Activated CD8-positive, alpha-beta memory T cell treated with anti-CD3 and anti-CD28 coated beads, Interleukin-2, amount 50 U/mL, for 1 hour (primary cell): ENCODE measurements around the gene CDH4.

Experiments used
- DNase-seq: peaks from one replicate; pipeline ENCODE4 v3.0.0-alpha.2; 2020; ENCODE audit errors: extremely low read depth

The CDH4 gene

DNA sequence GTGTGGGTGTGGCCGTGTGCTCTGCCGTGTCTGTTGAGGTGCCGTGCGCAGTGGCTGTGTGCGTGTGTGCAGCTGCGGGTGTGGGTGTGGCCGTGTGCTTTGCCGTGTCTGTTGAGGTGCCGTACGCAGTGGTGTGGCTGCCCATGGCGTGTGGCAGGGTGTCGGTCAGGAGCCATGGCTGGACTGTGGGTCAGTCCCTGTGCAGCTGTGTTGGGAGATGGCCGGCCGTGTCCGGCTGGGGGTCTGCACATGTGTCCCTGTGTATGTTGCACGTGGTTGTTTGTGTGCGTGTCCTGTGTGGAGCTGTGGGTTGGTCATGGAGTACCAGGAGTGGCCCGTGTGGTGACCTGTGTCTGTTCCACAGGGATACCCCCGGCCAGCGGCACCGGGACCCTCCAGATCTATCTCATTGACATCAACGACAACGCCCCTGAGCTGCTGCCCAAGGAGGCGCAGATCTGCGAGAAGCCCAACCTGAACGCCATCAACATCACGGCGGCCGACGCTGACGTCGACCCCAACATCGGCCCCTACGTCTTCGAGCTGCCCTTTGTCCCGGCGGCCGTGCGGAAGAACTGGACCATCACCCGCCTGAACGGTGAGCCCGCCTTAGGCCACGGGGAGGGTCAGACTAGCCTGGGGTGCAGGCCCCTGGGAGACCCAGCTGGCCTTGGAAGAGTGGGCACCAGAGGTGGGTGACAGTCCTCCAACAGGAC, 675.9 kb downstream of the CDH4 start:
- DNase-seq = no peak

DNA sequence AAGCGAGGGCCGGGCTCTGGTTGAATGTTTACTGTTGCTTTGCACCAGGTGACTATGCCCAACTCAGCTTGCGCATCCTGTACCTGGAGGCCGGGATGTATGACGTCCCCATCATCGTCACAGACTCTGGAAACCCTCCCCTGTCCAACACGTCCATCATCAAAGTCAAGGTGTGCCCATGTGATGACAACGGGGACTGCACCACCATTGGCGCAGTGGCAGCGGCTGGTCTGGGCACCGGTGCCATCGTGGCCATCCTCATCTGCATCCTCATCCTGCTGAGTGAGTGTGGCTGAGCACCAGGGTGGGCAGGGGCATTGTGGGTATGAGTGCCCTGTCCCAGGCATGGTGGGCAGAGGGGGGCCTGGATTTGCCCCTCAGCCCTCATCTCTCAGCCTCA, 677.5 kb downstream of the CDH4 start:
- DNase-seq = no peak

DNA sequence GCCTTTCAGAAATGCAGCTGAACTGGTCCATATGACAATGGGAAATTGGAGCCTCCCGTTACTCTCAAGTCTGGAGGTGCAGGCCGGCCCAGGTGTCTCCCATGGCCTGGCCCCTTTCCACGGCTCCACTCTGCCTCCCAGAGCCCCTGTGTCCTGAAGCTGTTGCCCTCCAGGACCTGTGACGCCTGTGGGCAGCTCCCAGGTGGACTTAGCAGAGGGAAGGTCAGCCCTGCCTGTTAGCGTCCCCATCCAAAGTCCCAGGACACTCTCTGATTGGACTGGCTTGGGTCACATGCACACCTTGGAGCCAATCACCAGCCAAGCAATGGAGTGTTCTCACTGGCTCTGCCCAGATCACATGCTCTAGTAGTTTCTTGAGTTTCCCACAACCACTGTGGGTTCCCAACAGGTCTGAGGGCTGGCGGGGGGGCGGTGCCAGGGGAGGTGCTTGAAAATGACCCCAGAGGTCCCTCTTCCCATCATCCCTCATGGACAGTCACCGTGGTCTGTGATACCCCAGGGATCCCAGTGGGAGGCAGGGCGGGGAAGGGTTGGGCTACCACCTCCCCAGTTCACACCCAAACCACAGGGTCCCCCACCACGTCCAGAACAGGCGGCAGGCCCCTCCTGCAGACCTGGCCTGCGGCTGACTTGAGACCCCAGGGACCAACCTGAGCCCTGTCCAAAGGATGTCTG, 678.1 kb downstream of the CDH4 start:
- no peak for DNase-seq

DNA sequence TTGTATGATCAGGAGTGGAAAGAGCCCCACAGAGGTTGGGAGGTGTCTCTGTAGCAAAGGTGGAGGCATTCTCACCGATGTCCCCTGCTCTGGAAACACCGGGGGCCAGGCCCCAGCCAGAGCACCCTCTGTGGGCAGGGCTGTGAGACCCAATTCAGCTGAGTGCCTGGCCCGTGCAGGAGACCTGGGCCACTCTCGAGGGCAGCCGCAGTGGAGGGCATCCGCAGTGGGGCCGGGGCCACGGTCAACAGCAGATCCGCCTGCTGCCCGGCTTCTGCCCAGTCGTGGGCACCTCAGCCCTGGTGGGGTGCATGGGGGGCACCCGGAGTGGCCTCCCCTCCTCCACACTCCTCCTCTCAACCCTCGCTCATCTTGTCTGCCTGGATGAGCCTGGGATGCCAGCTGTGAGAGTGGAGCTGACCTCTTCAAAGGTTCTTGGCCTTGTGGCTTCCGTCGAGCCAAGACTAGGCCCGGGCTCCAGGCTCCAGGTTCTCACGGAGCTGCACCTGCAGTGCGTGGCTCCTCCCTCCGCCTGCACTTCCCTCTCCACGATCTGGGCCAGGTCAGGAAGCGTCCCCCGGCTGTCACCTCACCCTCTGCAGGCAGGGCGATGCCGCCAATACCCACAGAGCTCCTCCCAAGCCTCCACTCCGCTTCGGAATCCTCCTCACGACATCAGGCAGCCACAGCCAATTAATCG, 678.9 kb downstream of the CDH4 start:
- DNase-seq = no peak

DNA sequence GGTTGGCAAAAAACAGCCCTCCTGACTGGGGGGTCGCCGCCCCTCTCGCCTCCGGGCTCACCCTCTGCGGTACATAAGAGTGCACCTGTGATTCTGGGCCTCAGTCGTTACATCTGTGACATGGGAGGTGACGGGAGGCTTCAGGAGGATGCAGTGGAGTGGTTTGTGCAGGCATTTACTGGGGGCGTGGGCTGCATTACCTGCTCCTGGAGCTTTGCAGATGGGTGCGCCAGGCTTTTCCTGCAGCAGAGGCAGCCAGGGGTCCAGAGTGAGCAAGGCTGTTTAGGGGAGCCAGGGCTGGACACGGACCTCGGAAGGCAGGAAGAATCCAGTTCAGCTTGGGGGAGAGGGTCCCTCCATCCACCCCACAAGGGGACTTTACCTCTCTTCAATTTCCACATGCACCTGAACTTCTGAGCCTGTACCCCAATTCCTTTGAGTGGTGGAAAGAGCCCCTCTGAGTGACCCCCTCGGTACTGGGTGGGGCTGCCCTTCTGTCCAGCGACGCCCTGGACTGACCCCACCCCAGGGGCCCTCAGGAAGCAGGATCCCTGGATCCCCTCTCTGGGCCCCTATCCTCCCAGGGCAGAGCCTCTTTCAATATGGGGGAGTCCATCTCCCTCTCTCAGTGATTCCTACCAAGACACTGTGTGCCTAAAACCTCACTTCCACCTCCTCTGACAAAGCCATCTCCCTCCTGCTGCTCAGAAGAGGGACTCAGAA, 679.6 kb downstream of the CDH4 start:
- DNase-seq = no peak

DNA sequence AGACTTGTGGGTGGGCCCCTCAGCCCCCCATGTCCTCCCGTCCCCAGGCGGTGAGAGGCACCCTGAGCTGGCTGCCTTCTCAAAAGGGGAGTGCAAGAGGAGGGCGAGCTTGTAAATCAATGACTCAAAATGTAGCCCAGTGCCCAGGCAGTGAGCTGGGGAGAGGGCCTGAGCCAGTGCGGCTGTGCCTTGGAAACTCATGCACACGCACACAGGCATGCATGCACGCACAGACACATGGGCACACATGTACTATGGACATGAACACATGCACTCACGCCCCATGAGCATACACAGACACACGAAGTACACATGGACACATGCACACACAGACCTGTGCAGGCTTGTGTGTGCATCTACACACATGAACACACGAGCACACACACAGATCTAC, 680.1 kb downstream of the CDH4 start:
- no peak for DNase-seq

DNA sequence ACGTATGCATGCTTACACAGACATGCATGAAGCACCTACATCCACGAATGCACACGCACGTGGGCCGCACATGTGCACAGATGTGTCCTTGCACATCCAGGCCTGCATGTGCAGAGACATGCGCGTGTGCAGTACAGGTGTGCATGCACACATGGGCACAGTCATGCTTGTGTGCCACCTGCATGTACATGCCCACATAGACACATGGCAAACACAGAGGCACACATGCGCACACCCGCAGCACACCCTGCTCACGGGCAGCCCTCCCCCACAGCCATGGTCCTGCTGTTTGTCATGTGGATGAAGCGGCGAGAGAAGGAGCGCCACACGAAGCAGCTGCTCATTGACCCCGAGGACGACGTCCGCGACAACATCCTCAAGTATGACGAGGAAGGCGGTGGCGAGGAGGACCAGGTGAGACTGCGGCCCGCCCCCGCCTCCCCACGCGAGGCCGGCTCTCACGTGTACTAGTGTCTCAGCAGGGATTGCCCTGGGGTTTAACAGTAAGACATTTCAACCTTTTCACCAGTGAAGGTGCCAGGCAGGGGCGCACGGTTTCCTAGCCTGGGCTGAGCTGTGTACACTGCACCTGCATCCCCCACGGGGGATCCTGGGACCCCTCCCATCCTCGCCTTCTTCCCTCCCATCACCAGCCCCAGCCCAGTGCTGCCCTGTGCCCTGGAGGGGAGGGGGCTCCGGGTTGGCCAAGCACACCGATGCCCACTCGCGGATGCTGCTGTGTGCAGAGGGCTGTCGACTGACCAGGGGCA, 680.8 kb downstream of the CDH4 start:
- no peak for DNase-seq

DNA sequence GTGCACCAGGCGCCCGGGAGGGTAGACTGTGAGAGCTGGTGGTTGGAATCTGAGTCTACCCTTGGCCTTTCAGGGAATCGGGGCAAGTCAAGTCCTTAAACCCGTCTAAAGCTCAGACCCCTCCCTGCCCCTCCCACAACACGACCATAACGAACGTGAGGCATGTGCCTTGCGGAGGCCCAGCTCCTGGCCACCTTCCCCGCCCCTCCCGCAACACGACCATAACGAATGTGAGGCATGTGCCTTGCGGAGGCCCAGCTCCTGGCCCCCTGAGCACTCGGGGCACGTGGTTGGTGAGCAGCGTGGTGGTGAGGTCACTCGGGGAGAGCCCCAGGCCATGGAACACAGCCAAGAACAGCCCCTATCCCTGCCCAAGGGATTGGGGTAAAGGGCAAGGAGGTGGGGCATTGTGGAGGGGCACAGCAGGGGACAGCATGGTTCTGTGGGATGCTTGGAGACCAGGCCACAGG, 681.5 kb downstream of the CDH4 start:
- DNase-seq = no peak

DNA sequence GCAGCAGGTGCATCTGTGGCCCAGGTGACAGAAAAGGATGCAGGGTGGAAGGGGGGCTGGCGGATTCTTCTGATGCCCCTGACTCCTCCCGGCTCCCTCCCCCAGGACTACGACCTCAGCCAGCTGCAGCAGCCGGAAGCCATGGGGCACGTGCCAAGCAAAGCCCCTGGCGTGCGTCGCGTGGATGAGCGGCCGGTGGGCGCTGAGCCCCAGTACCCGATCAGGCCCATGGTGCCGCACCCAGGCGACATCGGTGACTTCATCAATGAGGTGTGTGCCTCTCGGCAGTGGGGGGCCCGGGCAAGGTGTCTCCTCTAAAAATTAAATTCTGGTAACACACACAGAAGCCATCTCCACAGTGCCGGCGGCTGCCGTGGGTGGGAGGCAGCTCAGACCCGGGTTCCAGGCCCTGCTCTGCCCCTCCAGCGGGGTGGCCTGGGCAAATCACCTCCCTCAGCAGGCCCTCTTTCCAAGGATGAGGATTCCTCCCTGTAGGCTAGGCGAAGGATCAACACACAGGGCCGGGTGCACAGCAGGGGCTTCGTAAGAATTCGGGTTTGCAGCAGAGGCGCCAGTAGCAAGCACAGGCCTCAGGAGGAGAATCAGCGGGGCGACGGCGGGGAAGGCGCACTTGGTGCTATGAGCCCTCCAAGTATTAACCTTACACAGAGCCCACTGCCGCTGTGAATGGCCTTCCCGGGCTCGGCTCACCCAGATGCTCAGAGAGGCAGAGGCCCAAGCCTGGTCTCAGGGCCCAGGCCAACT, 682.1 kb downstream of the CDH4 start:
- DNase-seq = no peak

DNA sequence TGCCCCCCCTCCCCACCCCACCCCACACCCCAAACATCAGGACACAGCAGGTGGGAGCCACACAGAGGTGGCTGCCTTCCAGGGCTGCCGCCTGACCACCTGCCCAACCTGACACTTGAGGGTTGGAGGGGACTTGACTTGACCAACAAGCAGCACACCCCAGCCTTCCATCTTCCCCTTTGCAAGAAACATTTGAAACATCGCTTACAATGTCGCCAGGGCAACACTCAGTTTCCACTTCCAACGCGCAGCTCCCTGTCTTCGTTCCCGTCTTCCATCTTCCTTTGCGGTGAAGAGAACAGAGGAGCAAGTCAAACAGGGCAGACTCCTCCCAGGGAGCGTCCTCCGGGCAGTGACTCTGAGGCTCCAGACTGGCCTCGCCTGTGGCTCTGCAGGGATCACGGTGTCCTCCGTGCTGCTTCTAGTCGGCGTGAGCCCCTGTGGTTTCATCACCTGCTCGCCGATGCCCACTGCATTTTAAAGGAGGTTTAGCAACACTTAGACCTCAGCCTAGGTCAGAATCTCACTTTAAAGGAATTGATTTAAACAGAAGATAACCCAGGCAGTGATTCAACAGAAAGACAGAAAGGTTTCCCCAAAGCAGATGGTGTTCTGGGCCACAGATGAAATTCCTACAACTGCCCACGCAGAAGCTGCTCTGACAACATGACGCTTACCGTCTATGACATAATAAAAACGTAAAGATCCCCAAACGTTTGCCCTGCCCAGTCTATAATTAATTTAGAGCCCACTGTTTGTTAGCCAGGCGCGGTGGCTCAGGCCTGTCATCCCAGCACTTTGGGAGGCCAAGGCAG, 682.9 kb downstream of the CDH4 start:
- no peak for DNase-seq

DNA sequence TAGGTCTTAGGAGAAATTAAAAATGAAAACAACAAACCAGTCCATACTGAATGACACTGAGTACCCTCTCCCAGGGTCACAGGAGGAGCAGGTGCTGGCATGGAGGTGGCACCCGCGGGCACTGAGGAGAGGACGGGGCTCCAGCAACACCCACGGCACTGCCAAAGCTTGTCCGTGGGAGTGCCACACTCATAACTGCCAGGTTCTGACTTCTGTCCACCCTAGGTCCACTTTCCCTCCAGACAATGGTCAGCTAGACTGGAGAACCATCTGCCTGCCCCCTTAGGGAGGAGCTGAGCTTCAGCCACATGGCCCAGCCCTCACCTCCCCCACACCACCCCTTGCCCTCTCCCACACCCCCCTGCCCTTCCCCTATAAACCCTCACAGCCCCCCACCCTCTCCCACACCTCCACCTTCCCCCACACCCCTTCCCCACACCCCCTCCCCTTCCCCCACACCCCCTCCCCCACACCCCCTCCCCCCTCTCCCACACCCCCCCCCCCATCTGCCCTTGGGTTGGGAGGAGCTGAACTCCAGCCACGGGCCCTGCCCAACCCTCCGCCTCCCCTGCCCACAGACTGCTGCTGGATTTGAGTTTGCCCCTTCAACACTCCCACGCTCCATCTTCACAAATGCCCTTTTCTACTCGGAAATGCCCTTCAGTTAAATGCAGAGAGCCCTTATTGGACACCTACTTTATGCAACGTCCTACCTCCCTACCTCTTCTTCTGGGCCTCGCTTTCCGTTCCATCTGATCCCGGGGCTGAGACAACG, 684.1 kb downstream of the CDH4 start:
- DNase-seq = no peak

DNA sequence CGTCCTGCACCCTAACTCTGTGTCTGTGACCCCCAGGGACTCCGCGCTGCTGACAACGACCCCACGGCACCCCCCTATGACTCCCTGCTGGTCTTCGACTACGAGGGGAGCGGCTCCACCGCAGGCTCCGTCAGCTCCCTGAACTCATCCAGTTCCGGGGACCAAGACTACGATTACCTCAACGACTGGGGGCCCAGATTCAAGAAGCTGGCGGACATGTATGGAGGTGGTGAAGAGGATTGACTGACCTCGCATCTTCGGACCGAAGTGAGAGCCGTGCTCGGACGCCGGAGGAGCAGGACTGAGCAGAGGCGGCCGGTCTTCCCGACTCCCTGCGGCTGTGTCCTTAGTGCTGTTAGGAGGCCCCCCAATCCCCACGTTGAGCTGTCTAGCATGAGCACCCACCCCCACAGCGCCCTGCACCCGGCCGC, 684.7 kb downstream of the CDH4 start:
- DNase-seq = no peak

DNA sequence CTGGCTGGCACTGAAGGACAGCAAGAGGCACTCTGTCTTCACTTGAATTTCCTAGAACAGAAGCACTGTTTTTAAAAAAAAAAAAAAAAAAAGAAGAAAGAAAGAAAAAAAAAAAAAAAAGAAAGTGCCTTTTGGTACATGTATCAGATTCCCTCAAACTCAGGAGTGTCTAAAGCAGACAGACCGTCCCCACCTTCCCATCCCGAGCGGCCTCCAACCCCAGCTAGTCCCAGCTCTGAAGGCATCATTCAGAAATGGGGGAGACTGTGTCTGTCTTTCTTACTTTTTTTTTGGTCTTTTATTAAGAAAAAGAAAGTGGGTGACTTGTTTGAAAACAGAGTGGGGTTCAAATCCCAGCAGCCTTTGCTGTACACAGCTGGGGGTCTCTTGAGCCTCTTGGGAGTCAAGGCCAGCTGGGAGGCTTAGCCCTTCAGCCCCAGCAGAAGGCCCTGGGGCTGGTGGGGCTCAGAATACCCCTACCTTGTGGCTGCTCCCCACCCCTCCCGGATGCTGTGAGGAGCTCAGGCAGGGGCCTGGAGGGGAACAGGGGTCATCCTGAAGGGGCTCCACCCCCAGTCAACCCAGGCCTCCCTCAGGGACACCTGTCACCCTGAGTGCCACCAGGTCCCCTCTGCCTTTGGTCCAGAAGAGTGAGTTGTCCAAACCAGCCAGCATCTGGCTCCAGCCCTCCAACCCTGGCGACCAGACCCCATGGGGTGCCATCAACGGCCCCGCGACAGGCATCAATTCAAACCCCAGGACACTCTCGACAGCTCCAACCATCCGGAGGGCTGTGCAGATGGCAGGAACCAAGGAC, 685.3 kb downstream of the CDH4 start:
- DNase-seq = no peak

DNA sequence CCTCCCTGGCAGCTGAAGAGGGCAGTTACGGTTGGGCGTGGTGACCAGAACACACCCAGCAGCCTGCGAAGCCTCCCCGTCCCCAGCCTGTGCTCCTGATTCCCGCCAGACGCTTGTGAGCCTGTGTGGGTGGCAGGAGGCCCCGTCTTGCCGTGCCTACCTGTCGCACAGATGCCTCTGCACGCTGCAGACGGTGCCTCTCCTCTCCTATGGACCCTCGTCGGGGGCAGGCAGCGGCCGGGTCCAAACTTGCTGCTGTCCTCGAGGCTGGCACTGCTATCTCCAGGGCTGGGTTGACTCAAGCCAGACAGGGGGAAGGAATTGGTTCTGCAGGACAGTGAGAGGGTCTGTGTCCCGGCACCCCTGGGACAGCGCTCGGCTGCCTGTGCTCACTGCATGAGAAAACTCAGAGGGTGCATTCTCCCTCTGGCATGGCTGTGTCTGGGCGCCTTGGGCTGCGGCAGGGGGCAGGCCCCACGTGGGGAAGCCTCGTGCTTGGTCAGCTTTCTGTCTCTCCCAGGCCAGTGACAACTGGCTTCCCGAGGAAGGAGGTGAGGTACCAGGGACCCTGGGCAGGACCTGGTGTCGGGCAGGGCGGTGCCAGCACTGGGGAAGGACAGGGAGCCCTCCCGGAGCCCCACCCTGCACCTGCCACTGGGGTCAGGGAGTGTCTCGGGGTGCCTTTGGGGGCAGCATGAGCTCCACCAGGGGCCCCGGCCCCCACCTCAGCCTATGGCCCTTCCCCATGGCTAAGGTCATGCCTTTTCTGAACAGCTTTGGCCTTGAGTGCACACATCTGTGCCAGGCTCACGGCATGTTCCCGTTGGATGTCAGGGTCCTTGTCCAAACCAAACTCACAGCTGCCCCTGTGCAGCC, 686.1 kb downstream of the CDH4 start:
- no peak for DNase-seq

DNA sequence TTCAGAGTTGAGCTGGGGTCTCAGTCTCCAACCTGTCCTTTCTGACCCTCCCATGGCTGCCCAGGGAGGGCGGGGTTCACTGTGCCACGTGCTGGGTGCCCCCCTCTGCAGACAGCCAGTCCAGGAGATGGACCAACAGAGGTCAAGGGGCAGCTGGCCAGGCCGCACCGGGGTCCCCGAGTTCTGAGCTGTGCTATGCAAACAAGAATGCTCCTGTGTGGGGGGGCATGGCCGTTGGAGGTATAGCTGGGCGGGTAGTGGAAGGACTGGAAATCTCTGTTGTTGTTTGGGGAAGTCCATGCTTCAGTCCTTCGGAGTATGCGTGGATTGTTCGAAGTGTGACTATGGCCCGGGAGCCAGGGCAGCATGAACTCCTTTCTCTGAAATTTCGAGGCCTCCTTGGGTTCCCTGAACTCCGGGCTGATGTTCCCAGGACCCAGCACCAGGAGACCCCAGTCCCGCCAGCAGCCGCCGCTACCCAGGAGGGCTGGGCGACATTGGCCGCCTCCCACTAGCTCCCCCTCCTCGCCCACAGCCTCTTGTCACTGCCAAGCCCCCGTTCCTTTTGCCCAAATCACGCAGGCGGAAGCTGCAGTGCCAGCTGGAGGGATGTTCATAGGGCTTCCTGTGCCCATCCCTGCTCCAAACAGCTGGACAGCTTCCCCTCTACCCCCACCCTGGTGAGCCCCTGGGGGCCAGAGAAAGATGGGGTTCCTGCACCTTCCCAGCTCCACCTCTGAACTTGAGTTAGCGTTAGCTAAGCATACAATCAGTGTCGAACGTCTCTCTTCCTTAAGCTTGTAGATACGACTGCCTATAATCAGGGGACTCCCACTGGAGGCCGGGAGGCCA, 687.0 kb downstream of the CDH4 start:
- no peak for DNase-seq

DNA sequence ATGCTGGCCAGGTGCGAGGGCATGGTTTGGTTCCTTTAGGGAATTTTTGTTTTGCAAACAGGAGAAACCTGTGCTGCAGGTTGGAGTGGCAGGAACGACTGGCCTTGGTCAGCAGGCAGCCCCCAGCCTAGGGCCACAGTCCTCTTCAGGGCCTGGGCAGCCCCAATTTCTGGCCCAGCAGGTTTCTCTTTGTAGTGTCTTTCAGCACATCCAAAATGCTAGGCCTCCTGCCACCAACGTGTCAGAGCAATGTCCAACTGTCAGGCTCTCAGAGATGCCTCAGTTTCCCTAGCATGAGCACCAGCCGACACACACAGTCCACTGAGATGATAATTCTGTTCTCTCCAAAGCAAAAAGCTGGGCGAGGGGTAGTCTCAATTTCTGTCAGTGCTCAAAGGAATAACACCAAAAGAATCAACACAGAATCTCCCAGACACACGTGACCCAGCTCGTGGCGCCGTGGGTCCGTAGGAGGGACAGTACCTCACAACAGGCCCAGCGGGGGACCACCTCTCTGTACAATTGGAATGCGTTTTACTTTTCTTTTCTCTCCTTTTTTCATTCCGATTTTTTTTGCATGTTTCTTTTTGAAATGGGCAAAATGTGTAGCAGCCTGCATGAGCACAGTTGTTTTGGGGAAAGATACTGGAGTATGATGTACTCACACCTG, 687.8 kb downstream of the CDH4 start:
- no peak for DNase-seq
